ENCODE results near the gene KLHL33.

Gene KLHL33

DNA sequence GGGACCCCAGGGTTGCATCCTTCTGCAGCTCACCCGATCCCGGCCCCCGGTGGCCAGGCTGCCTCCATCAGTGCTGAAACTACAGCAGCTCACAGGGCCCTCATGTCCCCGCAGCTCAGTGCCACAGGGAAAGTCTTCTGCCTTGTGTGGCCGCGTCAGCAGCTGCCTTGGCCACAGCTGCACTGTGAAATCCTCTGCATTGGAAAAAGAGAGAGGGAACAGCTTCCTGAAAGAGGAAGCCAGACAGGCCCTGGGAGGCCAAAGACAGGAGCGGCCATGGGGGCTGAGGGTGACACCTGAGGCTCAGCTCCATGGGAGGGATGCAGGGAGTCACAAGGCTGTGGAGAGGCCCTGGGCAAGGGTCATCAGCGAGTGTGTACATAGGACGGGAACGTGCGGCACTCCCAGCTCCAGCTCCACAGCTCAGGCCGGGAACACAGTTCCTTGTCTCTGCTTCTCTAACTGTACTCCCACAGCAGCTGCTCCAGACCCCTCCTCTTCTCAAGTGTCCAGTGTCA, 59.8 kb downstream of the KLHL33 start:
- DNase-seq (ENCODE audit: low spot score): peak; percentile 78
